Effector CD8-positive, alpha-beta T cell (primary cell): Measurements from ENCODE around the gene SMARCD1.

Source experiments
- DNase-seq: peaks from one replicate; lab custom pipeline; 2025; lab: John Stamatoyannopoulos, UW

Gene SMARCD1

DNA sequence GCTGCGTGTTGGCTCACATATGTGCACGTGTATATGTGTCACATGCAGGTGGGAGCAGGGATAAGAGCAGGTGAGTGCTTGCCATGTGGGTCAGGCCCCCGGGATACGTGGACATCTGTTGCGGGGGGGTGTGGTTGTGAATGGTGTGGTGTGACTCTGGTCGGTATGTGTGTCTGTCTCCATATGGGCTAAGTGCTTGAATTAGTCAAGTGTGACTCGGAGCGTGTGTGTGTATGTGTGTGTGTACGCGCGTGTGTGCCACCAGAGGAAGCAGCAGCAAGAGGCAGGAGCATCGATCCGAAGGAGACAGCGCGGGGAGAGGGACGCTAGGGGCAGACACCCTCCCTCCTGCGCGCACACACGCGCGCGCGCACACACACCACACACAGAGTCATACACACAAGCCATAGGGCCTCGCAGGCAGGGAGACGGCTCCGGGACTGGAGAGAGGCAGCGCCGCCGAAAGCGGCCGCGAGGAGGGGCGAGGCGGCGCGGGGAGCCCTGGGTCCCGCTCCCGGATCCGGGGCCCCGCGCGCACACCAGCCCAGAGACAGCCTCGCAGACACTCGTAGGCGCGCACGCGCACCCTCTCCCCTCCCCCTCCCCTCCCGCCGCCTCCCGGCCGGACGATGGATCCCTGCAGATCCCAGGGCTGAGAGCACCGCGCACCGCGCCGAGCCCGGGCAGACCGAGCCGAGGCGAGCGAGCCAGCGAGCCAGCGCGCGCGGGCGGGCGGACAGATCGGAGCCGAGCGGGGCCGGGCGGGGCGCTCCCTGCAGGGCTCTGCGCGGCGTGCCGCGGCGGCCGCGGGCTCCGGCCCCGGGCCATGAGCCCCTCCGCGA lies 27.9 kb upstream of the SMARCD1 start, which contains the start of gene ASIC1:
Gene ASIC1, plus strand, starts transcription at position 597 of the 842 bp plus-strand sequence. CDS start 1,171 bp downstream, outside the sequence.
- peak; percentile 31 for DNase-seq

- DNase-seq: no peak
Observed at GRCh38 chr12:50057896-50058670, 27.1 kb upstream of the SMARCD1 start.

DNA sequence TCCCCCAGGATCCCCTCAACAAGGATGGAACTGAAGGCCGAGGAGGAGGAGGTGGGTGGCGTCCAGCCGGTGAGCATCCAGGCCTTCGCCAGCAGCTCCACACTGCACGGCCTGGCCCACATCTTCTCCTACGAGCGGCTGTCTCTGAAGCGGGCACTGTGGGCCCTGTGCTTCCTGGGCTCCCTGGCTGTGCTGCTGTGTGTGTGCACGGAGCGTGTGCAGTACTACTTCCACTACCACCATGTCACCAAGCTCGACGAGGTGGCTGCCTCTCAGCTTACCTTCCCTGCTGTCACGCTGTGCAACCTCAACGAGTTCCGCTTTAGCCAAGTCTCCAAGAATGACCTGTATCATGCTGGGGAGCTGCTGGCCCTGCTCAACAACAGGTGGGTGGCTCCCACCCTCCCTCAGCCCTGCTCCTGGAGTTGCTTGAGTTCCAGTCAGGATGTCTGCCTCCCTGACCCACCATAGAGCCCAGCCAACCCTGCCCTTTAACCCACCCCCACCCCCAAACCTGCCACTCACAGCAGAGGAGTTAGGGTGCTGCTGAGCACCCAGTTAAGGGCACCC lies 26.3 kb upstream of the SMARCD1 start:
- DNase-seq: no peak

GRCh38 chr12:50059440-50060119 lies 25.6 kb upstream of the SMARCD1 start:
- DNase-seq: peak; percentile 41

GRCh38 chr12:50060120-50060468 lies 25.0 kb upstream of the SMARCD1 start:
- no peak for DNase-seq

GRCh38 chr12:50061171-50061570 lies 24.0 kb upstream of the SMARCD1 start:
- no peak for DNase-seq

DNA sequence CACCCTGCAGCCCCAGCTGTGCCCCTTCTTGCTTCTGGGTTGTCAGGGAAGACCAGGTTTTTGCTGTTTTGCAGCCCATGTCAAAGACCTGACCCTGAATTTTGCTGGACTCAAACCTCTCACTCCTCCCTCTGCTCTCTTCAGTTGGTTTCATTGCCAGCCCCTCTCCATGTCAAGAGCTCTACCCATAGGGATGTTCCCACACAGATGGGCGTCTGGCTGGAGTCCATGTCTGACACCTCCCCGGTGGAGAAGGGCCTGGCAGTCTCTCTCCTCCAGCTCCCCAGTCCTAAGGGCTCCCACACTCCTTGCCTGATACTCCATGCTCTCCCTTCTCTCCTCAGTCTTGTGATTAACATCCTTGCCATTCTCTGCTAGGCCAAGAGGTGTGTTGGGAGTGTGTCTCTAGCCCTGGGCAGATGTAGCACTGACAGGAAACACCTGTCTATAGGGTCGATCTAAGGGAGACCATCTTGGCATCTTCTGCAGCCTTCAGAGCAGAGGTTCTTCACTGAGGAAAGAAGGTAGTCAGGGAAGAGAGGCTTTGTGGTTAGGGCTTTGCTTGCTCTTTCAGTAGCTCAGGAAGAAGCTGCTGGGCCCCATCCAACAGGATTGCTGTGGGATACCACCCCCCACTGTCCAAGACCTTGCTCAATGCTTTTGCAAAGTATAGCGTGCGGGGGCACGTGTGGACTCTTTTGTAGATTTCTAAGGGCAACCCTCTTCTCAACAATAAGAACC lies 23.0 kb upstream of the SMARCD1 start:
- no peak for DNase-seq

DNA sequence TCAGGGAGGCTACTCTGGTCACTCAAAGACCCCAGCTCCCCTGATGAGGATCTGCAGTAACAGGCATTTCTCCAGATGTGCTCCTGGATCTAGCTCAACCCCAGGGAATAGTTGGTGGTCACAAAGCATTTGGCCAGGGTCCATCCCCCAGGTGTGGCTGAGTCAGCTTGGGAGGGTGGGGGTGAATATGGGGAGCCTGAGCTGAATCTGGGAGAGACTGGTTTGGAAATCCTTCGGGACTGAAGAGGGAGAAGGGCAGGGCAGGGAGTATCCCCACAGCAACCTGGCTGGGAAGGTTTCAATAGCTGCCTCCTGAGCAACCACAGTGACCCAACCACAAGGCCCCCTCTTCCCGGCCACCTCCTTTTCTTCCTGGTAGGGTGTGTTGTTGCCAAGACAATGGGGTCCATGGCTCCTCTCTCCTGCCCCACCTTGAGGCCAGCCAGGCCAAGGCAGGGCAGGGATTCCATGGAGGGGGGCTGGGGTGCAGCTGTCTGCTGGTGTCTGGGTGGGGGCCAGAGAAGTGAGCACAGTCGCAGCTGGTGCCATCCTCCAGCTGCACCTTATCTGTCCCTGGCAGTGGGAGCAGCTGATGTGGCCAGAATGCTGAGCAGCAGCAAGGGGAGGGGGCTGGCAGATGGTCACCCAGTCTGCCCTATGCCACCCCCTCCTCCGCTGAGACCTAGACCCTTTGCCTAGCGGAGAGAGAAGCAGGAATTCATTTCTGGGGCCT lies 22.2 kb upstream of the SMARCD1 start:
- no peak for DNase-seq

GRCh38 chr12:50065726-50066310 lies 19.3 kb upstream of the SMARCD1 start:
- no peak for DNase-seq

DNA sequence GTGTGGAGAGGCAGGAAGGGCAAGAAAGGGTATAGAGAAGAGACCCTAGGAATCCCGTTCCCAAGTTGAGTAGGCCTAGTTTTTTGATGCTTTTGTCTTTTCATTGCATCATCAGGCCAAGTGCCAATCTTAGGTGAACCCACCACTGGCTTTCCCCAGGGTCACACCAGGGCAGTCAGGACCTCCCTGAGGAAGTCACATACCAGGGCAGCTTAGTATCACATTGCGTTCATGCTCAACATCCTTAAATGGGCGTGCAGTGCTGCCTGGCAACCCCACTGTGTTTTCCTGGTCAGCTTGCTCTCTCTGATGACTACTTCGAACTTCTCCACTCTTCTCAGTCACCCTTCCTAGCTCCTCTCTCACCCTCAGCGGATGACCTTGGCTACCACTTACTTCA lies 18.7 kb upstream of the SMARCD1 start:
- no peak for DNase-seq

GRCh38 chr12:50069069-50069468 lies 16.1 kb upstream of the SMARCD1 start:
- no peak for DNase-seq

DNA sequence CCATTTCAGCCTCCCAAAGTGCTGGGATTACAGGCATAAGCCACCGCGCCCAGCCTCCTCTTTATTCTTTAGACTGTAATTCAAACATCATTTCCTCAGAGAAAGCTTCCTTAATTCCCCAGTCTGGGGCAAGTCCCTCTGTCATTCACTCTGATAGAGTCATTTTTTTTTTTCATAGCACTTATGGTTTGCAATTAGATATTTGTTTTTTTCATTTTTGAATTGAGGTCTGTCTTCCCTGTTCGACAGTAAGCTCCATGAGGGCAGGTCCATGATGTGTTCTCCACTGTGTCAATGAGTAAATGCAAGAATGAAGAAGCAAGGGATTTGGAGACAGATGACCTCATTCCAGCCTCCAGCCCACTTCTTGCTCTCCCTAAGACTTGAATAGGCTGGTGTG lies 15.6 kb upstream of the SMARCD1 start:
- DNase-seq: no peak

- DNase-seq: peak; percentile 36
Observed at GRCh38 chr12:50070314-50071060, 14.7 kb upstream of the SMARCD1 start.

- DNase-seq: no peak
Observed at GRCh38 chr12:50072198-50072907, 12.8 kb upstream of the SMARCD1 start.

- DNase-seq: no peak
Observed at GRCh38 chr12:50073206-50073605, 11.9 kb upstream of the SMARCD1 start.

- DNase-seq: no peak
Observed at GRCh38 chr12:50073712-50074111, 11.4 kb upstream of the SMARCD1 start.

DNA sequence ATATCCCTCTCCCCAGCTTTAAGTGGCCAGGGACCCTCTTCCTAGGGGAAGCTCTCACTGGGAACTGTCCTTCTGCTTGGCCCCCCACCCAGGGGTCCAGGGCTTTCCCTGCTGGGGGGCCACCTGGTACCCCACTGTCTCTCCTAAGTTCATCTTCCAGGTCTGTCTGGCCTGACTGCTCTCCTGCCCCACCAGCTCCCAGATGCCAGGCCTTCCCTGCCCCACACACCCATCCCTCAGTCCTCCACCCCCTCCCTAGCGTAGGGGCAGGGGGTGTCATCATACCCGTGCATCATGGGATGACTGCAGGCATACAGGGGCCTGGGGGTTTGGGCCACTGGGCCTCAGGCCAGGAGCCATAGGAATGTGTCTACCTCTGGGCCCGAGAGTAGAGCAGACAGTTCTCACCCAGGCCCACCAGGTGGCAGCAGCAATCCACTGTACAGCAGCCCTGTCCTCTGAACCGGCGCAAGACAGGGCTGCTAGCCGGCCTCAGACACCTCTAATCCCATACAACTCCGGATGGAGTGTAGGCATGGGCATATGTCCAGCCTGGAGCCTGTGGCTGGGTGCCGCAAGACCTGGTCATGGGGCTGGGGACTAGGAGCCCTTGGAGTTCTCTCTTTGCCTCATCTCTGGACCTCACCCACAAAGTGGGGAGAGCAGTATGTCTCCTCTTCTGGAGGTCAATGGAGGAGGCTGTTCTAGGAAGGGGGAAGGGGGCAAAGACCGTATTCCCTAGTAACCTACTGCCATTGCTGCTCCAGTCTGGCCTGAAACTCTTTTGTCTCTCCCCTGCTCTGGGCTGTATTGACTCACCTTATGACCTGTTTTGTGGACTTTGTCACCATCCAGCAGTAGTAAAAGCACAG lies 10.0 kb upstream of the SMARCD1 start:
- DNase-seq: peak; percentile 70

DNA sequence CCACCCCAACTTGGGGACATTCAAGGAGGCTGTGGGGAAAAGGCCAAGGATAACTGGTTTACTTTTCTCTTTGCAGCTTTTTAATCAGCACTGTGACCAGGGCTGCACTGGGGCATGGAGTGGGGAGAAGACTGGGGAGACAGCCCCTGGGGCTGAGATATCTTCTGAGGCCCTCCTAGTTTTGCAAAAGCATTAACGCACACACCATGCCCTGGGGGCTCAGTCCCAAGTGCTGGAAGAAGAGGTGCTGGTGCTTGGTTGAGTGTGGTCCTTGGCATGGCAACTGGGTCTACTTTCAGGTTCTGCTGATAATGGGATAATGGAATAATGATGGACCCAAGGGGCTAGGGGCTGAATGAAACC lies 9.4 kb upstream of the SMARCD1 start:
- no peak for DNase-seq
